Dermis microvascular lymphatic vessel endothelial cell (primary cell): ENCODE results near the gene NKTR. TPM values are rescaled to one million over a fixed set of nuclear protein-coding genes. Genes with fewer than 3 reads are reported as not detected.

ENCODE experiments used
- DNase-seq, 2 donors: peaks; one replicate each; pipeline versions ENCODE4 v3.0.0 to v3.0.0-alpha.2; 2010; ENCODE audit warnings: low read depth in 2 of 2
- total RNA-seq: library from RNA; depleted of rRNA; stranded (reverse); fragments of >200 nt; gene quantifications from 2 replicates; pipeline ENCODE4 v1.2.1, GENCODE V29; 2014

NKTR gene
- total RNA-seq, 1 donor from 2014 or later, result 36.3 TPM

- no peak for DNase-seq
Observed at GRCh38 chr3:42694366-42694765, 93.9 kb downstream of the NKTR start.

- no peak for DNase-seq
Observed at GRCh38 chr3:42696356-42697288, 96.1 kb downstream of the NKTR start.

- DNase-seq, result no peak
Observed at GRCh38 chr3:42697289-42698051, 97.0 kb downstream of the NKTR start.

Other genes with a start within 250 kb of the NKTR start
- not detected in 2 replicates for gene LYZL4, start 190.1 kb upstream of the NKTR start, total RNA-seq
- 0.38 TPM in 1 of 2 replicates, not detected in the other for gene VIPR1, start 98.0 kb upstream of the NKTR start, total RNA-seq
- 82.0 and 89.5 TPM in 2 replicates for gene SEC22C, start 18.7 kb upstream of the NKTR start, total RNA-seq
- 23.8 and 33.9 TPM in 2 replicates for gene SS18L2, start 9.8 kb upstream of the NKTR start, total RNA-seq
- gene ZBTB47, start 53.0 kb downstream of the NKTR start, total RNA-seq, result 12.2 and 20.0 TPM in 2 replicates
- not detected in 2 replicates for gene KLHL40, start 84.9 kb downstream of the NKTR start, total RNA-seq
- gene HHATL, start 102.1 kb downstream of the NKTR start, total RNA-seq, result not detected in 2 replicates
- gene CCDC13, start 172.6 kb downstream of the NKTR start, total RNA-seq, result 0.13 and 0.25 TPM in 2 replicates
- gene HIGD1A, start 203.8 kb downstream of the NKTR start, total RNA-seq, result 77.5 and 102 TPM in 2 replicates
- gene ACKR2, start 208.8 kb downstream of the NKTR start, total RNA-seq, result 3.5 and 23.5 TPM in 2 replicates